NCI-H748 (cell line): ENCODE results near the gene WASL.
"Not testable (repeated sequence)": the region's sequence is repeated elsewhere in the genome, so short reads cannot be mapped to it uniquely, and the experiment has no call there.

Experiments used
- DNase-seq: peaks from one replicate; lab custom pipeline; 2025; ENCODE audit not compliant: unreplicated experiment; lab: John Stamatoyannopoulos, UW

The WASL gene

DNA sequence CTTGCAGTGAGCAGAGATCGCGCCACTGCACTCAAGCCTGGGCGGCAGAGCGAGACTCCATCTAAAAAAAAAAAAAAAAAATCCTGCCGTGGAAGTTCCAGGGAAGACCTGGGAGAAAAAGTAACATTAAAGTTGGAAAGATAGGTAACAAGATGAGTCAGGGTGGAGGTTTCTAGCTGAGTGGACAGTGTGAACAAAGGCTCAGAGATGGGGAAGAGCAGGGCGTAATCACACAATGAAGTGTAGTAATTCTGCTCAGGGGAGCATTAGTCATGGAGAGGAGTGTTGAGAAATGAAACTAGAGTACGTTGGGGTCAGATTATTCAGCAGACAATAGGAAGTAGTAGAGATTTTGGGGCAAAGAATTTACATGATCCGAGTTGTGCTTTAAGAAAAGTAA lies 21.6 kb upstream of the WASL start:
- no peak for DNase-seq

DNA sequence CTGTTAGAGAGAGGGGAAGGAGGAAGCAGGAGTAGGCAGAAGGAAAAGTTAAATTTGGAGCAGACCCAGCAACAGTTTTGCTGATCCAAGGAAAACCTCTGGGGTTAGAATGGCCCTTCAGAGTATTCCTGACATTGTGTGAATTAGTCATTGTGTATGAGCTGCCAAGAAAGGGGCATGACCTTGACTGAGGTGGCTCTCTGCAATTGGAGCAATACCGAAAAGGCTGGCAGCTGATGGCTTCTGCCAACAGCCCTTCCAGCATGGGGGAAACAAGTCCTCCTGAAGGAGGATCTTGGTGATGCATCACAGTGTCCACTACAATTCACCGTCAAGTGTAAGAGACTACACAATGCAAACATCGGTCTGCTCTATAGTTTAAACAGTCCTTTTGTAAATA lies 20.6 kb upstream of the WASL start:
- peak; percentile 44 for DNase-seq

DNA sequence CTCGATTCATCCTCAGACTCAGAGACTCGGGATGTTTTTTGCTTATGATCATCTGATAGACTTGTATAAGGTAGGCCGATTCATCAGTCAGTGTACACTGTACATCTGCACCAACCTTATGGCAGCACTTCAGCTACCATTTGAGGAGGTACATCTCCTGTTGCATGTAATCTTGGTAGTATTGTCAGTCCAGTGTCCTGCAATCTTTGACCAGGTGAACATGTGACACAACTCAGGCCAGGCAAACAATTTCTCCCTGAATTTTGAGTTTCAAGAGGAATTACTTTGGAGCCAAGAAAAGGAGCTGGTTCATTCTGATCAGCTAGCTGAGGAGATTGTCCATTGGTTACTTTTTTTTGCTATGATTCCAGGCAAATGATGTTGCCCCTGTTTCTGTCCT lies 19.7 kb upstream of the WASL start:
- DNase-seq, result no peak

DNA sequence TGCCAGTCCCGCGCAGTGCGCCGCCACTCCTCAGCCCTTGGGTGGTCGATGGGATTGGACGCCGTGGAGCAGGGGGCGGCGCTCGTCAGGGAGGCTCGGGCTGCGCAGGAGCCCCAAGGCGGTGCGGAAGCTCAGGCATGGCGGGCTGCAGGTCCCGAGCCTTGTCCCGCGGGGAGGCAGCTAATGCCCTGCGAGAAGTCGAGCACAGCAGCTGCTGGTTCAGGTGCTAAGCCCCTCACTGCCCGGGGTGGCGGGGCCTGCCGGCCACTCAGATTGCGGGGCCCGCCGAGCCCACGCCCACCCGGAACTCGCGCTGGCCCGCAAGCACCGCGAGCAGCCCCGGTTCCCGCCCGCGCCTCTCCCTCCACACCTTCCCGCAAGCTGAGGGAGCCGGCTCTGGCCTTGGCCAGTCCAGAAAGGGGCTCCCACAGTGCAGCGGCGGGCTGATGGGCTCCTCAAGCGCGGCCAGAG lies 14.4 kb upstream of the WASL start:
- no peak for DNase-seq

DNA sequence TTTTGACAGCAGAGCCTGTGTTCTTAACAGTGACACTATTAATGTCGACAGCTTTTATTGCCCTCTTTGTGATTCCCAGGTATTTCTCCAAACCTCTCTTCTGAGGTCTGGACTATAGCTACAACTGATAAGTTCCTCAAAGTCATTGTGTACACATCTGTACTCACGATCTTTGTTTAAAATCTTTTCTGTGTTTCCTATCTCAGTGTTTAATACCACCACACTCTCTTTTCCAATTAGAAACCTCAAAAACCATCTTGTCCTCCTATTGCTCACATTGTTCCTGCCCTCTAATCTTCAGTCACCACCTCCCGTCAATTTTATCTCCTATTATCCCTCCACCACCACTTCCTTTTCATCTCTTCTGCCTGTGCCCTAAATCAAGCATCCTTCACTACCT lies 12.9 kb upstream of the WASL start:
- DNase-seq, result no peak

DNA sequence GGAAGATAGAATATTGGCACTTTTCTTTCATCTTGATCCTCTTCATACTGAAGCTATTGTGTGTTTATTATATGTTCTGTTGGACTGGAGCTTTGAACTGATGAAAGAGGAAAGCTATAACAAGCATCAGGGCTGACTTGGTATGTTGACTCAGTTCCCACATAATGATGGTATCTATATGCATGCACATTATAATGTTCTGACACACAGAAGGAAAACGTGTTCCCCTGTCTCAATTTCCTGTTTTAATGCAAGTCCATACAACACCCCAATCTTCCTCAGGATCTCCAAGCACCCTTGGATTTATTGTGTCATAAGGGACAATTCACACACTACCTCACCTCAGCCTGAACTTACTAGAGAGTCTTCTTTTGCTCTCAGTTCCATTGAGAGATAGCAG lies 8.3 kb upstream of the WASL start:
- DNase-seq, result no peak

DNA sequence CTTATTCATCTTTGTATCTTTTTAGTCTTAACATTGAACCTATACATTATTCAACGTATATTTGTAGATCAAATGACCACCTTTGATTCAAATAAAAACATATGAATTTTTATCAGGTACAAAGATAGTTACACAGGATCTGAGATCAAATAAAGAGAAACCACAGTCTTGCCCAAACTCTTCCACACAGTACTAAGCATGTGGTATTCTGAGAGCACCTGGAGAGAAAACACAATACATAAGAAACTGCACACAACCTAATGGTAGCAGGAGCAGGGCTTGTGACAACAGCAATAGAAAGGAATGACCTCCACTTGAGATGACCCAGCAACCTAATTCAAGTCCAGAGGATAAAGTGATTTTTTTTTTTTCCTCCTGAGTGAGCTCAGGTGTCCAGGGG lies 6.5 kb upstream of the WASL start:
- DNase-seq, result no peak

DNA sequence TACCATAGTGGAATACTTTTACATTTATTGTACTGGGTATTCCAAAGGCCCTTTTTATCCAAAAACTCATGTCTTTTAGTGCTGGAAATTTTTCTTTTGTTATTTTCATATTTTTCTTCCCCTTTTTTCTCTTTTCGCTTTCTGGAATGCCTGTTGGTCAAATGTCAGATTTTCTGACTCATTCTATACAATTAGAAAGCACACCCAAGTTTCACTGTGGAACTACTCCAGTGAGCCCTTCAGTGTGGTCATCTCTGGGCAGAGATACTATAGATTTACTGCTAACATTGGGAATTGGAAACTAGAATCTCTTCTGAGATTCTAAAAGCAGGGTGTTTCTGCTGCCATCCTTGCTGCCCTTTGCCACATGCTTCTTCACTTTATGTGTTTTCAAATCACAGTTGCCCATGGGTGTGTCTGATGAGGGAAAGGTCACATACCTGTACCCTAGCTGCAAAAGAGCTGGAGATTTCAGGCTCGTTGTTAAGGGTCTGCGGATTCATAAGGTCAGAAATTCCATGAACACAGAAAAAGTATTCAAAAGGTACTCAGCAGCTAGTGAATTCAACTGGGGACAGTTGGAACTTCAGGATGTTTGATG lies 5.6 kb upstream of the WASL start:
- no peak for DNase-seq

DNA sequence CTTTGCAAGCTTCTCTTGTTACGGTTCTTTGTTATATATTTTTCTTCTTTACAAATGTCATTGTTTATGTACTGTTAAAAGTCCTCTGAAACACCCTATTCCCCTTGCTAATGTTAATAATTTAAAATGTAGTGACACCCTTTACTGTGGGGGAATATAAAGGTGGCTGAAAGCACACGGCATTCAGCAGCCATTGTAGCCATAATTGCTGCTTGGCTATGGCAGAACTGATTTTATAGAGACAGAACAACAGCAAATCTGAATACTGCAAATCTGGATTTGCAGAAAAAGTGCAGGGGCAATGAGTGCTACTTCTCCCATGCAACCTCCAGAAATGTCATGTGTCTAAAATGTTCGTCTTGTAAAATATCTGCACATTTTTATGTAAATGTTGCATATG lies 3.7 kb upstream of the WASL start:
- no peak for DNase-seq

DNA sequence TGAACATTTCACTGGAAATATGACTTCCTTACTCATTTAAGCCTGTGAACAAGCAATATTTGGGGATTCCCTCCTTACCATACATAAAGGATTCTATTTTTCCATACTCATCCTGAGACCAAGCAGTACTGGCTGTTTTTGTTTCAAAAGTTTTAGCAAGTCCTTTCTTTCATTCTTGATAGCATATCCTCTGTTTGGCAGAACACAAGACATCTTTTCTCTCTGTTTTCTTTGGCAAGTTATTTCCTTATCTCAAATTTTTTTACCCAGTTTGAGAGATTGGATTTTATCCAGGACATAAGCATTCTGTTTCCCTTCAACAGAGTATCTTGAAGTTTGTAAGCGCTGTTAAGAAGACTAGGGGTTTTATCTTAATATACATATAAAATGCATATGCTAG lies 3.0 kb upstream of the WASL start:
- DNase-seq, result no peak

DNA sequence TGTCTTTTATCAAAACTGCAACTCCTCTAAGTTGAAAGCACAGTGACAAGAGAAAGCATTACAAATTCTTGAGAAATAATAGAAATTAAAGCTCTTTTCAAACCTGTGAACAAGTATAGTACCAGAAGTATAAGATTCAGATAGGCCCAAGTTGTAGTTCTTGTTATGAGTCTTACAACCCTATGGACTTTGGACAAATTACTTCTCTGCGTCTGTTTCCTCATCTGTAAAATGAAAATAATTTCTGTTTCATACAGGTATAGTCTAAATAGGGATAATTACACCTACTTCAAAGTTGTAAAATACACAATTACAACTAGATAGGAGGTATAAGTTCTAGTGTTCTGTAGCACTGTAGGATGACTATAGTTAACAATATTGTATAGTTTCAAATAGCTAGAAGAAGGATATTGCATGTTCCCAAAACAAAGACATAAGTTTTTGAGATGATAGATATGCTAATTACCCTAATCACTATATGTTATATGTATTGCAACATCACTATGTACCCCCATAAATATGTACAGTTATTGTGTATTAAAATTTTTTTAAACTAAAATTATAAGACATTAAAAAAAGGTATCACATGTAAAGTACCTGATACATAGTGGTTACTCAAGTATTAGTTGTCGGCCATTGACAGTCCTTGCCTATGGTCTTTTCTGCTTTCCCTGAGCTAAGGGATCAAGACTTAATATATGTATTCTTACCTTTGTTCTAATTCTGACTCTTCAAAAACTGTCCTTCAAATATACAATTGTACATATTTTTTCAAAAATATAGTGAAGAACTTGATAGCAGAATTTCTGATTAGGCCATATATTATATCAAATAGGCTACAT lies 1.8 kb upstream of the WASL start:
- DNase-seq, result no peak

DNA sequence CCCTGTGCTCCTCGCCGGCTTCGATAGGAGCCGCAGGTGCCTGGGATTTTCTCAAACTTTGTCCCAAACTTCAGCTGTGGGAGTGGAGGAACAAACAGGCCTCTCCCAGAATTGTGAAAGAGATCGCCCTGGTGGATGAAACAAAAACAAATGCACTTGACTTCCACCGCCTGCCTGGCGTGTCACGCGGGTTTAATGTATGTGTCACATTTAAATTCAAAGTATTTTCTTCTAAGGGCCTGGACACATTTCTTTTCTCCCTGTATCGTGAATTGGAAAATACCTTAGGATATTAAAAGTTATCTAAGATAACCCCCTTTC lies 694 bp upstream of the WASL start:
- no peak for DNase-seq

DNA sequence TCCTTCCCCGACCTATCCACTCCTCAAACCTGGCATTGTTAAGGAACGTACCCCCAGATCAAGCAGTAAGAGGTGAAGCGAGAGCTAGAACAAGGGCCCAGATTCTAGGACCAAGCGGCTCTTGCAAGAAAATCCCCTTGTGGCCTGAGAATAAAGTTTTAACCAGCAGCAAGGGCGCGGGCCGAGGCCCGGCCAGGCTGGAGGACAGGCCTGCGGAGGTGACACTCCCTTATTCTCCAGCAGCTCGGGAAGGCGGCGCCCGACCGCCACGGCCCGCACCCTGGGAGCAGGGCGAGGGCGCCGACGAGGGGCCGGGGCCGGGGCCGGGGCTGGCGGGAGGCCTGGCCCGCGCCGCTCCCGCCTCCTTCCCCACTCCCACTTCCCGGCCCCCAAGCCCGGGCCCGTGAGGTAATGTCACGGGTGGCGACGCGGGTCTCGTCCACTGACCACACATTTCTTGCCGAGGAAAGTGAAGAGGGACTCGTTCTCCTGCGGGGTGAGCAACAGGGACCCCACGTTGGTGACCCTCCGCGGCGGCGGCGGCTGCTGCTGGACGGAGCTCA lies 551 bp downstream of the WASL start:
- peak; percentile 48 for DNase-seq

DNA sequence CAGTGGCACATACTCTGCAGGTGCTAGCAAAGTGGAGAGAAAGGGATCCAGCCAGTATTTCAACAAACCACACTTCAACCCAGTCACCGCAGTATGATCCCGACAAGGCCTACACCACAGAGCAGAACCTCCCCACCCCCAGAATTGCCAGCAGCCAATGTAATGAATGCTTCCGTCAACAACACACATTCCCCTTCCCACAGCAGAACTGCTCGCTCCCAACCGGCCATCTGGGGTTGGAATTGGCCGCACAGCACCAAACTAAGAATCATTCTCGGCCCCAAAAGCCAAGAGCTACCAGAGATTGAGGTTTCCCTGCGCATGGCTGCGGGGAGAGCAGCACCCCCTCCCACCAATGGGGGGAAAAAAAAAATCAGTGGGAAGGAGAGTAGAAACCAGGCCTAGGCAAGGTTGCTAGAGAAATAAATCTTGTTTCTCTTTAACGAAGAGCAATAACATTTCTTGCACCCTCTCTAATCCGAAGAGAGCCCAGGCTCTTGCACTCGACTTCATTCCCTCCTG lies 1.1 kb downstream of the WASL start:
- DNase-seq, result peak; percentile 71

DNA sequence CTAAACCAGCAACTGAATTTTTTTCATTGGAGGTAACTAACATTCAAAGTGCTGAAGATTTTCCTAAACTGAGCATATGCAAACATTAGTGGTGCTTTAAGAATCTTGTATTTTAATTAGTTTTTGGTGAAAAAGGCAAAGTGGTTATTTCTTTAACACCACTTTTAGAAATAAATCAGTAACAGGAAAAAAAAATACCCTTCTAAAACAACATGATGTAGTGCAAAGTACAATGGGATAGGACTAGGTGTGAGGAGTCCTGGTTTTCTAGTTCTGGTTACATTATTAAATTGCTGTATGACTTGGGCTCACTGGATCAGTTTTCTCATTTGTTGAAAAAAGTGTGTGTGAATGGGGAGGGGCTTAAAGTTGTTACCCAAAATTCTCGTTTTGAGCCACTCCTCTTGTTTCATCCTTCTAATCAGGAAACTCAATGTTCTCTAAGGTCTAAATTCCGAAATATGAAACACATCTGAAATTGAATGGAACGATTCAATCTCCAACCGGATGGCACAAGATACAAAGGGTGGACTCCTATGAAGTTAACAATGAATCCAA lies 1.8 kb downstream of the WASL start:
- no peak for DNase-seq

DNA sequence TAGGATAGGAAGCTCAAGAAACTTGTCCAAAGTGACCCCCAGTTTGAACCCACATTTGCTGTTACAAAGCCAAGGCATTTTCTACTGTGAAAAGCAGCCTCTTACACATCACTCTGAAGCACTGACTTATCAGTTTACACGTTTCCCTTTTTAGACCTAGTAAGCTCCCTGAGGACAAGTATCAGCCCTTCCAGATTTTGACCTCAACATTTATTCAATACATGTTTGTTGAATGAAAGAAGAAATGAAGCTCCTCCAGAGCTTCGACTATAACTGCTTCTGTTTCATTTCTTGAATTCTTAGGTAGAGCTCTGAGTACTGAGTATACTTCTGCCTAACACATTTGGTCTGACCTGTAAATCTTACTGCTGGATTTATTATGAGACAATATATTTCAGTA lies 2.7 kb downstream of the WASL start:
- no peak for DNase-seq

DNA sequence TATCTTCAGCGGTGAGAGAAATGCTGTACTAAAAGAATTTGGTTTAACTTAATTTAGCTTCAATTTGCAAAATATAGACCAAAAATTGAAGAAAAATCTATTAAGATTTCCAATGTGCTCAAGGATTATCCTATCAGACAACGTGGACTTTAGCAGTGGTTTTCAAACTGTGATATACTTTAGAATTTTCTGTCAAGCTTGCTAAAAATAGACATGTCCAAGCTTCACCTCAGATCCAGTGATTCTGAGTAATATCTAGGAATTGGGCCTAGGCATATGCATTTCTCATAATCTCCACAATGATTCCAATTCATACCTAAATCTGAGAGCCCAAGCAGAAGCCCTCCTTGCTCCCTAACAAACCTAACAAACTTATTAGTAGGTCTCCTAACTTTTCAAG lies 3.4 kb downstream of the WASL start:
- no peak for DNase-seq

DNA sequence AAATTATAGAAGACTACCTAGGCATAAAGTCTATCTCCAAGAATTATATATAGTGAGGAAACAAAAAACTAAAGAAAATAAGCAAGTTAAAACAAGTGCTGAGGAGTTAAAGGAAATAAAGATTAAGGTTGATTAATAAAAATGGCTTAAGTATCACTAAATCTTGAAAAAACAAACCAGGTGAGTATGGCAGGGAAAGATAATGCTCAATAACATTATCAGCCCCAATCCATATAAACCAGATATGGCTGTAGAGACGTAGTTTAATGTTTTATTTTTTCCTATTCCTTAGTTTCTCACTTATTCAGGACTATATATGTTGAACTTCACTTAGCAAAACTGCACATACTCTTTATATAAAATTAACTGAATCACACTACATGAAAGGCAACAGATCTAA lies 4.4 kb downstream of the WASL start:
- no peak for DNase-seq

DNA sequence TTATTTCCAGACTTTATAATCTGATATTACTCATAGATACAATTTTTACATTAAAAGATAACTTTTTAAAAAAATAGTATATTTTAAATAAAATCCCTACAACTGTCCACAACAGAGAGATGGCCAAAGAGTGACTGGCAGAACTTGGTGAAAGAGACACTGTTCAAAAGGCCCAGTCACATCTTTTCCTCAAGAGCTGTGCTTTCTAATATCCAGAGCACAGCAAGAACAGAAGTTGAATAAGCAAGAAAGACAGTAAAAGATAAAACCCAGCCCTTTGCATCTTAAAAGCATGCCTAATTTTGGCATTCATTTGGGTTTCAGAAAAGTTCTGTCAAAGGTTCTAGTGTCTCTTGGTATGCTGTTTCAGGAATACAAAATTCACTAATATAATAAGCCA lies 6.9 kb downstream of the WASL start:
- no peak for DNase-seq

DNA sequence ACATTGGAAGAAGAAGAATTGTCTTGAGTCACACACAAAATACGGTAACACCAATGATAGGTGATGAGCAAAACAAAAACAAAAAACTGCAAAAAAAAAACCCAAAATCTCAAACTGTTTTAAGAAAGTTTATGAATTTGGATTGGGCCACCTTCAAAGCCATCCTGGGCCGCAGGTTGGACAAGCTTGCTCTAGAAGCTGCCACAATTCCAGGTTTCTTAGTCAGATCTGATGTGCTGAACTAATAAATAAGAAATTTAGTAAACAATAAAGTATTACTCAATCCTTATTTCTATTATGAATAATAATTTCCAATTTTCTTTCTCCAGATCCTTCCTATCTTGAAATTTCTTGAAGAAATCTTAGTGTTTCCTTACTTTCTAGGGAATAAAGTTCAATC lies 10.0 kb downstream of the WASL start:
- no peak for DNase-seq

DNA sequence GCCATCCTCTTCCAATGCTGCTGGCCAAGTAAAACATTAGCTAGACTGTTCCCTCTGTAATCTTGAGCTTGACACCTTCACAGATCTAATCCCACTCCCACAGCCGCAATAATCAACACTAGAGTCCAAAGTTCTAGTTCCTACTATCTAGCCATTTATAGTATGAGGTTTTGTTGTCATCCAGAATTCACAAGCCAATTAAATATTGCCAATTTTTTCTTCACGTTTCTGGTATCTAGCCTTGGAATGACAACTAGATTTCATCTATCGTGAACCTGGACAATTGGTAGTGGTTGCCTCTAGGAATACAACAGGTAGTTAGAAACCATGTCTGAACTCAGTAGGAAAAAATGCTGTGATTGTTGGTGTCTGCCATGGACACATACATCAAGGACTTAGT lies 10.4 kb downstream of the WASL start:
- DNase-seq, result no peak

DNA sequence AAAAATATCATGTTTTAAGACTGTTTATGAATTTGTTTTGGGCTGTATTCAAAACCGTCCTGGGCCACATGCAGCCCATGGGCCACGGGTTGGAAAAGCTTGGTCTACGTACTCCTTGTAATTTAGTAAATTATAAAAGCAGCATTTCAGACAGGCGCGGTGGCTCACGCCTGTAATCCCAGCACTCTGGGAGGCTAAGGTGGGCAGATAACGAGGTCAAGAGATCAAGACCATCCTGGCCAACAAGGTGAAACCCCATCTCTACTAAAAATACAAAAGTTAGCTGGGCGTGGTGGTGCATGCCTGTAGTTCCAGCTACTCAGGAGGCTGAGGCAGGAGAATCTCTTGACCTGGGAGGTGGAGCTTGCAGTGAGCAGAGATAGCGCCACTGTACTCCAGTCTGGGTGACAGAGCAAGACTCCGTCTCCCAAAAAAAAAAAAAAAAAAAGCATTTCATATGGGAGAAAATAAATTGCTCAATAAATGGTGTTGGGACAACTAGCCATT lies 11.6 kb downstream of the WASL start:
- not testable (repeated sequence) for DNase-seq
